ENCODE results near the gene C3orf70.

Gene C3orf70, protein sequence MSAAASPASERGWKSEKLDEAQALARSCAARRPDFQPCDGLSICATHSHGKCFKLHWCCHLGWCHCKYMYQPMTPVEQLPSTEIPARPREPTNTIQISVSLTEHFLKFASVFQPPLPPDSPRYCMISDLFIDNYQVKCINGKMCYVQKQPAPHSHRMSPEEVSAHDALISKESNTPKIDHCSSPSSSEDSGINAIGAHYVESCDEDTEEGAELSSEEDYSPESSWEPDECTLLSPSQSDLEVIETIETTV

DNA sequence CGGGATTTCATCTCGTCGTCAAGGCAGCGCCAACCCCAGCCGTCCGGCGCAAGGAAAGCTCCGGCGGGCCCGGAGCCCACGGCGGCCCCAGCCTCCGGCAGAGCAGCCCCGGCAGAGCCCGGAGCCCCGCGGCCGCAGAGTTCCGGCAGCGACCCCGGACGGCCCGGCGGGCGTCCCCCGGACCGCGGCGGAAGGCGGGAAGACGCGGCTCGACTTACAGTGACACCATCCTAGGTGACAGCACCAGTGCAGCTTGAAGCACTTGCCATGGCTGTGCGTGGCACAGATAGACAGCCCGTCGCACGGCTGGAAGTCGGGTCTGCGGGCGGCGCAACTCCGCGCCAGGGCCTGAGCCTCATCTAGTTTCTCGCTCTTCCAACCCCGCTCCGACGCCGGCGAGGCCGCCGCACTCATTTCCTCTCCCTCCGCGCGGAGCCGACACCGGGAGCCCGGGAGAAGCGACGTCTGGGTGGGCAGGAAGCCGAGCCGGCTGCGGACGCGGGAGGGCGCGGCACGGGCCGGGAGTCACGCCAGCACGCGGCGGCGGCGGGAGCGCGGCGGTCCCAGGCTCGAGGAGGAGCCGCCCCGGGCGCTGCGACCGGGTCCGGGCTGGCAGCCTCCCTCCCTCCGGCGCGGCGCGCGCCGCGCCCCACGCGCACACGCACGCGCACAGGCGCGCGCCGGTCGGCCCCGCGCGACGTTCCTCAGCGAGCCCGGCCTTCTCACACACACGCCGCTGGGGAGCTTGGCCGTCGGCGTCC is at the start of gene C3orf70:
TSS of gene C3orf70 (minus strand) at position 651 of the 761 bp plus-strand sequence. CDS start at position 414, 237 bp downstream.
- DNase-seq = no peak

DNA sequence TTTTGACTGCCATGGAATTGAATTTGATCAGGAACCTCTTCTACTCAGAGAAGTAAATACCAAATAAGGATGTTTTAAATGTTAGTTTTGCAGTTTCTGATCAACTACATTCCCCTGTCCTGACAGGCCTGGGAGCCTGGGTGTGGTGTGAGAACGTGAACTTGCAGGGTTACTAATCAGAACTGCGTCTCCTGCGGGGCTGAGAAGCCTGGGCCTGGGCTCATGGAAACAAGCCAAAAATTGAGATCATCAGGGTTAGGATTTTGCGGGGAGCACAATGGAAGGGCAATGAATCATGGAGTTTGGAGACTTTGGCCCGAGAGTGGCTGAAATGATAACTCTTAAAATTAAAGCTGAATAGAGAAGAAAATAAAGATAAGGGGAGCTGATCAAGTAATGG is 47.8 kb upstream of the C3orf70 start:
- DNase-seq = no peak

DNA sequence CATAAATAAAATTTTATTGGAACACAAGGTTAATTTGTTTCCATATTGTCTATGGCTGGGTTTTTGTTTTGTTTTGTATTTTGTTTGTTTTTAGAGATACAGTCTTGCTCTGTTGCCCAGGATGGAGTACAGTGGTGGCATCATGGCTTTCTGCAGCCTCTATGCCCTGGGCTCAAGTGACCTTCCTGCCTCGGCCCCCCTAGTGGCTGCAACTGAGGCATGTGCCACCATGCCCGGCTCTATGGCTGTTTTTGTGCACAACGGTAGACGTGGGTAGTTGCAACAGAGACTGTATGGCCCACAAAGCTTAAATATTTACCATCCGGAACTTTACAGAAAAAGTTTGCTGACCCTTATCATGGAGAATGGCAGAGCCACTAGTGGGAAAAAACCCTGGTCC is 46.8 kb upstream of the C3orf70 start:
- DNase-seq = no peak

DNA sequence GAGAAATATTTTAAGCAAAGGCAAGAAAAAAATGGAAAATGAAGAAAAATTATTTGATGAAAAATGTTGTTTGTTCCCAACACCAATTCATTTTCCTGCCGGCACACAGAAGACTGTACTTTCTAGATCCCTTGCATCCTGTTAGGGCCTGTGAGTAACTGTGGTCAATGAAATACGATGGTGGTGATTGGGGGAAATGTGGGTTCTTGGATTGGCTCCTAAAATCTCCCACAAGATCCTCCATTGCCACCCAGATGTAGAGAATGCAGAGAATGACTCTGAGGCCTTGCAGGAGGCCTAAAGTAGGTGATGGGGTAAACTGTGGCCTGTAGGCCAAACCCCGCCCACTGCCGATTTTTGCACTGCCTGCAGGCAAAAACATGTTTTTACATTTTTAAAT is 46.3 kb upstream of the C3orf70 start:
- no peak for DNase-seq

DNA sequence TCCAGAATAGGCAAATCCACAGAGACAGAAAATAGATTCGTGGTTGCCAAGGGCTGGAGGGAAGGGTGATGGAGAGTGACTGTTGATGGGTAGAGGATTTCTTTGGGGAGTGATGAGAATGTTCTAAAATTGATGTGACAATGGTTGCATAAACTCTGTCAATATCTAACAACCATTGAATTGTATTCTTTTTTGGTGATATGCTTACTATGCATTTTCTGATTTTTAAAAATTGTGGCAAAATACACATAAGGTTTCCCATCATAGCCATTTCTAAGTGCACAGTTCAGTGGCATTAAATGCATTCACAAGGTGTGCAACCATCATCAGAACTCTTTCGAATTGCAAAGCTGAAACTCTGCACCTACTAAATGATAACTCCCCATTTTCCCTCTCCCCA is 44.2 kb upstream of the C3orf70 start:
- no peak for DNase-seq

DNA sequence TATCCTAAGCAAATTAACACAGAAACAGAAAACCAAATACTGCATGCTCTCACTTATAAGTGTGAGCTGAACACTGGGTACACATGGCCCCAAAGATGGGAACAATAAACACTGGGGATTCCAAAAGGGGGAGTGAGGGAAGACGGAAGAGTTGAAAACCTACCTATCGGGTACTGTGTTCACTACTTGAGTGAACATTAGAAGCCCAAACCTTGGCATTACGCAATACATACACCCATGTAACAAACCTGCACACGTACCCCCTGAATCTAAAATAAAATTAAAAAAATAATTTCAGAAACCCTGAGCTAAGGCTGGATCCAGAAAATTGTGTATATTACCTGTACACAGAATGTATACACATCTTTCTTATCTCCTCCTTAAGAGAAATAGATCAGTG is 42.8 kb upstream of the C3orf70 start:
- no peak for DNase-seq

DNA sequence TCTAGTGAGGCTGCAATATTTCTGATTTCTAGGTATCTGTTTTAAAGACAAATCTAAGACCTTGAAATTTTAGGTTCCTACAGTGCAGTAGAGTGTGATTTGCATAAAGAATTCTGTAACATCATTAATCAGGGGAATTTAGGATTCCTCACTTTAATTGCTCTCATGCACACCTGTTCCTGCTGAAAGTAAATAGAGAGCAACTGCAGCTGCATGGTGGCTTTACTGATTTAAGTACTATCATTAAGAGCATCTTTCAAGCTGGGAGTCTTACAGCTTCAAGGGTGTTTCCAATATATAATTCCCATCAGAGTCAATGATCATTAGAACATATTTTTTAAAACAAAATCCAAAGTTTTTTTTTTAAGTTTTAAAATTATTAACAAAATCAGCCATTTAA is 36.0 kb upstream of the C3orf70 start:
- DNase-seq = no peak

DNA sequence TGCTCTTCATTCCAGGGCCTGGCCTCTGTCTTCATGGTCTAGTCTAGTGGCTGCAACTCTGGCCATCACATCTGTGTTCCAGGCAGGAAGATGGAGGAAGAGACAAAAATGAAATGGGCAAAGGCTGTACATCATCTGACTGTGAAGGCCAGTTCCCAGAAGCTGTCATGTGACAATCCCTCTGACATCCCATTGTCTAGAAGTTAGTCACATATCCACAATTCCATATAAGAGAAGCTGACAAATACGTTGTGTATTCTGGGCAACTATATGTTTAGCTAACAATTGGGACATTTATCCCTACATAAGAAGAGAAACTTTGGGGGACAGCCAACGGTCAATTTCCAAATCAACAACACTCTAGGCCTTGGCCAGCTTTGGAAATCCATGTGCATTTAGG is 34.5 kb upstream of the C3orf70 start:
- no peak for DNase-seq

DNA sequence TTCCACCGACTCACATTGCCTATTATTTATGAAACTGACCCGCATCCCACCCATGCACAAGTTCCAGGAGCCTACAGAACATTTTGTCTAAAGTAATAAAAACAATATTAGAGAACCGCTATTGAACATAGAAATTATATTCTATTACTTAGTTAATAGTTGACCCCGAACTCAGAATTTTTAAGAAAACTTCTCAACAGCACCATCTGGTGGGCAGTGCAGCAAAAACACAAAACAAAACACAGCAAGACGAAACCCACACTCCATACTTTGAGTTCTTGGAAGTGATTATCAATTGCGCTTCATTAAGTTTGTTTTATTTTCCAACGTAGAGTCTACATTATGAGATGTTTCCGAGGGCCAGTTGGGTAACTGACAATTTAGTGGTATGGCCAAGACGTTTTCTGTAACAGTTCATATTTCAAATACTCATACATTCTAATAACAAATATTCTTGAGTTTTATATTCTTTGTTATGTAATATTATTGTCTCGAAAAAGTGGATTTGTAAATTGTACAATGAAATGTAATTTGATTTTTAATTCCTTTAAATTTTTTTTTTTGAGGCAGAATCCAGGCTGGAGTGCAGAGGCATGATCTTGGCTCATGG is 24.0 kb upstream of the C3orf70 start:
- DNase-seq = peak; percentile 14

DNA sequence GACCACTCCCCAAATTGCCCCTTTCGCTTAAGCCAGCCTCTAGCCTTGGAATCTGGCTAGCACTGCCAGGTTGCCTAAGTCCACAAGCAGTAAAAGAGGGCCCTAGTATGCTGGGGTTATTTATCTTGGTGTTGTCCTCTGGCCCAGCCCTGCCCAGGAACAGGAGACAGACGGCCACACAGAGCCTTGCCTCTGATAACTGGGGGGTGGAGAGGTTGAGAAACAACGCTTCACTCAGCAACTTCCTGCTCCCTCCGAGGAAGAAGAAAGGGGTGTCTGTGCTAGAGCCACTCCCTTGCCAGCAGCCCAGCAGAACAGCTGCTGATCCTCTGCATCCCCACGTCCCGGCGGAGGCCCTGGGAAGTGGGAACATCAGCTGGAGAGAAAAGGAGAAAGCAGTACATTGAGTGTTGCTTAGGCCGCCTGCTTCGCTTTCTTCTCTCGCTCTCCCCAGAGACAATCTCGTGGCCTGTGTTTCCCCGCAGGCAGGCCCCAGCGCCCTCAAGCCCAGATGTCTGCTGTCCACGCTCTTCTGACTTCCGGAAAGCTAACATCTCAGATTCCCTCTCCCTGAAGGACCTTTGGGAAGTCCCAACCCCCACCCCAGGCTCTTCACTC is 22.6 kb upstream of the C3orf70 start:
- no peak for DNase-seq

DNA sequence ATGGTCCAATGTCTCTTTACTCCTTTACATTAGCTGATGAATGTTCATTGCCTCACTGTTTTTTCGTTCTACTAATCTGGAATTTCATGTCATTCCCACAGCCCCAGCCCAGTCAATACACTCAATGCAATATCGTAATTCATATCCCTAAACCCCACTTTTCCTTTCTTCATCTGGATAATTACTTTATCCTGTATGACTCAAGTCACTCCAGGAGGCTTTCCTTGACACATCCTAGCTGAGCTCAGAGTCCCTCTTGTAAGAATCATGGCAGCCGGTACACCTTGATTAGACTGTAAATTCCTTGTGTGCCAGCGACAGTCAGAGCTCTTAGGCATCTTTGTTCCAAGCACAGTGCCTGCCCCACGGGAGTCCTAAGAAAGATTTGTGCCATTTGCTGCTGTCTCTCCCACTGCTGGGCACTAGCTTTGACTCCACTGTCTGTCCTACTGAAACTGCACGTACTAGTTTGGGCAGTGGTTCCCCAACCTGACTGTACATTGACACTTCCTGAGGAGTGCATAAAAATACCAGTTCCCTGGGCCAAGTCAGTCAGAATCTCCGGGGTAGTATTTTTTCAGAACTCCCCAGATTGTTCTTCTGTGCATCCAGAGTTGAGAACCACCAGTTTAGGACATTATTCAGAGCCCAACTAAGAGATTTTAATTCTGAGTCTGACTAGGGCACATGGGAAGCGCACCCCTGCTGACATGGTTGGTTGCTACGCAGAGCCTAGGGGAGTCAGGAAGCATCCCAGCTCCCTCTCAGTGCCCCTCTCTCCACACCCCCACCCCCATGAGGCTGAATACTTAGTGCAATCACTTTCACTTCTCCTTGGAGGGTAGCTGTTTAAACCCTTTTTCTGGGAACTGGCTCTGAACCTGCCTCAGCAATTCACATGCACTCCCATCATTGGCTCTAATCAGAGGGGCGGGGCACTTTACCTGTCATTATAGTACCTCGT is 19.5 kb upstream of the C3orf70 start:
- no peak for DNase-seq

DNA sequence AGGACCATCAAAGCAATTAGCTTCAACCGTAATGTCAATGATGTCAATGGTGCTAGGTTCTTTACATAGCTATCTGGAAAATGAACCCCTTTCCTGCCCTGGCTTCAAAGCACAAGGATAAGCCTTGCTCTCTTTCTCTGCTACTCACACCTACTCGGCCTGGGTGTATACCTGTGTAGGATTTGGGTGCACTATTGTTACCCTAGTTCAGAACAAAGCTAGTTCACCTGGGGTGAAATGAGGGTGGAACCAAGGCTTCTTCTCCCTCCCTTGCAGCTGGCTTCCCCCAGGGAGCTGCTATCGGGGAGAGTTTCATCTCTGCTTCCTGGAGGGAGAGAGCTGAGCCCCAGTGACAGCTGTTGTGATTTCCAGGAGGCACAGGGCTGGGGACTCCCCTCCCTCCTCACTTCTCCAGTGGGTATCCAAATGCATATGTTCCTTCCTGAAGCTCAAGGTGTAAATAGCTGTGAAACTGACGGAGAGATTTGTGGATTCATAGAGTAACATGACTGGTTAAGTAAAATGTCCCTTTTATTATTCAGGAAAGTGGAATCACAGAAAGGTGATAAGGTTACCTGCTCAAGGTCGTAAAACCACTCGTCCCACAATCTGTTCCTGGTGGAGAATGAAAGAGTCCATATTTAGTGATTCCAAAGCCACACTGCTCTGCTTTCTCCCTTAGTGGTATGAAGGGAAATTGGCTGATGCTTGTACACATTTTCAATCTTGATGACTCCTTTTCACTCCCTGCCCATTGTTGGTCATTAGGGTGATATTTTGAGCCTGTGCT is 11.8 kb upstream of the C3orf70 start:
- no peak for DNase-seq

DNA sequence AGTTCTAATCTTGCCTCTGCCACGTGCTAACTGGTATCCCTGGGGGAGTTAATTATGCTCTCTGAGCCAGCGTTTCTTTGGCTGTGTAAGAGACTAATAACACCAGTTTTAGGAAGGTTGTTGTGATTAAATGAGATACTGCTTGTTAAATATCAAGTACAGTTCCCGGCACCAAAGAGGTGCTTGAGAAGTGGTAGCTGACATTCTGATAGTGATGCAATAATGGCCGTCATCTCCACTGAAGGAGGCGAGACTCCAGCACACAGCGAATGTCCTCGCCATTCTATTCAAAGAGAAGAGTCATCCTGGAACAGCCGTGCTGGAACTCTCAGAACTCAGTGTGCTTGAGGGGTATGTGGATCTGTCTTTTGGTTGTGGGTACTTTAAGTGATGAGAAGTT is 9.8 kb upstream of the C3orf70 start:
- no peak for DNase-seq

DNA sequence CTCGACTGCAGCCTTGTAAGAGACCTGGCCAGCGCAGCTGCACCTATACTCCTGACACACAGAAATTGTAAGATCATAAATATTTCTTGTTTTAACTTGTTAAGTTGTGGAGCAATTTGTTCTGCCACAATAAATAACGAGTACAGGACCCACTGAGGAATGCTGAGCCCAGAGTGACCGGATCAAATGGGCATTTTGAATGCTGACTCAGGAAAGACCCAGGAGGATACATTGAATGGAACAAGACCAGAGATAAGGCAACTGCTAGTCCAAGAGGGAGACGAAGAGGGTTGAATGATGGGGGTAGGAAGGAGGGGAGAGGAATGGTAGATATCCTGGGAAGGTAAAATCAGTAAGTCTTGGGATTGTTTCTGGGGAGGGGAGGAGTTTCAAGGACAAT is 8.9 kb upstream of the C3orf70 start:
- DNase-seq = no peak

DNA sequence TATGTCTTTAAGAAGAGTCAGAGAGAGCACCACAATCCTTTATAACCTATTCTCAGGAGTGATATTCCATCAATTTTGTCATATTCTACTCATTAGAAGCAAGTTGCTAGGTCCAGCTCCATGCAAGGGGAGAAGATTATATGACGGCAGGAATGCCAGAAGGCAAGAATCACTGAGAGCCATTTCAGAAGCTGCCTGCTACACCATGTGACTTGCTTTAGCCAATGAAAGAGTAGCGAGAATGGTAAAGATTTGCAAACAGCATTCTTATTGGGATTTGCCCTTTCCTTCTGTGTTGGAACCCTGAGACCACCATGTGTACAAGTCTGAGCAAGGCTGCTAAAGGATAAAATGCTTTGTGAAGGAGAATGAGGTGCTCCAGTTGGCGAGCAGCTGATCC is 4.5 kb upstream of the C3orf70 start:
- no peak for DNase-seq

DNA sequence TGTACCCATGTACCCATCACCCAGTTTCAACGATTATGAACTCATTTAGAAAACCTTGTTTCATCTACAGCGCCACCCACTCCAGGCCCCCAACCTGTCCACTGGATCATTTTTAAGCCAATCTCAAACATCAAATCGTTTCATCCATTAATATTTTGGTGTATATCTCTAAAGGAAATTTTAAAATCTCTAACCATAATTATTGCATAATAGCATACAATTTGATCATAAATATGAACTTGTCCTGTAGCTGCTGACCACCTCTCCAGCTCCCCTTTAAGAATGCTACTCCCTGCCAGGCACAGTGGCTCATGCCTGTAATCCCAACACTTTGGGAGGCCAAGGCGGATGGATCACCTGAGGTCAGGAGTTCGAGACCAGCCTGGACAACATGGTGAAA is 2.8 kb upstream of the C3orf70 start:
- no peak for DNase-seq

DNA sequence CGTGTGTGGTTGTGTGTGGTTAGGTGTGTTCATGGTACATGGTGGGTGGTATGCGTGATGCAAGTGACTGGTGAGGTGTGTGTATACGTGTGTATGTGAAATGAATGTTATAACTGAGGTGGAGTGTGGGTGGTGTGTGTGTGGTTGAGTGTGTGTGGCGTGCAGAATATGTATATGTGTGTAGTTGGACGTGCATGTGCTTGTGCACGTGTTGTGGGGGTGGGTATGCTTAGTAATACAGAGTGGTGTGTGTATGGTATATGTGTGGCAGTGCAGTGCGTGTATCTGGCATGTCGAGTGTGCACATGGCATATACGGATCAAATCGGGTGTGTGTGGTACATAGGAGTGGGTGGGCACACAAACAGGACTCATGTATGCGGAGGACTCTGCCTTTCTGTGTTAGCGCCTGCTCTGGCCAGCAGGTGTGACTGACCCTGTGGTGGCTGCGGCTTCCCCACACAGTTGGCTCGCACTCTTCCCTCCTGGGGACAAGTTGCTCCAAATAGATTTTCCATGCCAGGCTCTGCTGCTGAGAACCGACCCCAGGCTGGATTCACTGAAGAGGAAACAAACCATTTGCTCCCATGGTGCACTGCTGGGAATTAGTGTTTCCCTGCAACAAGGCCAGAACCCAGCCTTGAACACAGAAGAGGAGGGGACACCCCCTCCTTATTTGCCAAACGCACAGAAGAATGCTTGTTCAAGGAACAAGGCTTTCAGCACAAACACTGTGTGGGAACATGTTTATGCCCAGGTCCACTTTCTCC is 1.2 kb upstream of the C3orf70 start:
- DNase-seq = no peak

DNA sequence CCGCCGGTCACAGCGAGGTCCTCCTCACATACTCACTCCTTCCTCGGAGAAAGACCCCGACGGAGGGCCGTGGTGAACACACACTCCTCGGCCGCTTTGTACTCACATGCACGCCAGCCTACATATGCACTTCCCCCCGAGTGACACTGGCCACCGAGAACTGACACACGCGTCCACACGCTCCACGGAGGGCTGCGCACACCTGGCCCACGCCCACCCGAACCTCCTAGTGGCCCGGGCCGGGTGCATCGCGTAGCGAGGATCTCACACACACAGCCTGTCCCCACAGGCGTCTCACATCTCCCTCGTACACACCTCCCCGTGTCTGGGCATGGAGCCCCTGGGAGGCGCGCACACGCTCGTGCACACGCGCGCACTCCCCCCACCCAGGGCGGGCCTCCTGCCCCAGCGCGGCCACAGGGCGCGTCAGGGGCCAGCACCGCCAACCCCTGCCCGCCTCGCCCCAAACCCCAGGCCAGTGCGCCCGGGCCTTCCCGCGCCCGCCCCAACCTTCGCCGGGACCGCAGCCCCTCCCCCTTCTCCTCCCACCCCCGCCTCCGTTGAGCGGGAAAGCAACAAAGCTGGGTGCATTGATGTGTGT is 411 bp upstream of the C3orf70 start:
- DNase-seq = no peak

DNA sequence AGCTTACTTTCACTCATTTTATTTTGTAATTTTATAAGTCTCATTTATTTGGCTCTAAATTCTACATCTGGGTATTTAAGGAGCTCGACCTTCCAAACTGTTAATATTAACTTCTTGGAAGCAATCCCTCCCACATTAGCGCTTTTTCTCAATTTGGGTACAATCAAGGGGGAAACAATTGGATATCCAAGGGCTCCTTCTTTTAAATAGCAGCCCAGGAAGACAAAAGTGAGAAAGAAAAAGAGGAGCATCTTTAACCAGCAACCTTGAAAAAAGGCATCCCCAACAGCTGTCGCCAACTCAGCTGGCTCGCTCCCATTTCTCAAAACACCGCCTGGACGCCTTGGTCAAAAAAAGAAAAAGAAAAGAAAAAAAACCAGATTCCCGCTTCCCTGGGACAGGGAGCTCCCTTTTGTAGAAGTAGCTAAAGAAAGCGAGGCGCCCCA is 873 bp downstream of the C3orf70 start:
- DNase-seq = no peak

All from activated CD4-positive, alpha-beta T cell treated with anti-CD3 and anti-CD28 coated beads, Interleukin-2, amount 50 U/mL, for 1 hour (primary cell).